T-helper 1 cell treated with Interleukin-12 subunit alpha and Interleukin-12 subunit beta and Interleukin-4 antibody, amounts not matched to agents 30 μg/mL and 1 μg/mL, for 36 hours (primary cell): ENCODE measurements around the gene NKPD1.
A peak's percentile ranks its signal among the peaks of the same experiment; 100 is the strongest.

Experiments used
- H3K27ac Mint-ChIP-seq: one replicate; pipeline ENCODE4 v1.8.0; 2021; ENCODE audit warnings: mild to moderate bottlenecking, mixed read lengths
- H3K27me3 Mint-ChIP-seq: one replicate; pipeline ENCODE4 v1.8.0; 2021; ENCODE audit warnings: low read depth, mixed read lengths
- H3K36me3 Mint-ChIP-seq: one replicate; pipeline ENCODE4 v1.8.0; 2021; ENCODE audit warnings: low read depth, mixed read lengths
- H3K4me1 Mint-ChIP-seq: one replicate; pipeline ENCODE4 v1.8.0; 2021; ENCODE audit warnings: low read depth, mixed read lengths
- H3K4me3 Mint-ChIP-seq: one replicate; pipeline ENCODE4 v1.8.0; 2021; ENCODE audit warnings: mild to moderate bottlenecking, moderate library complexity, mixed read lengths
- H3K9me3 Mint-ChIP-seq: one replicate; pipeline ENCODE4 v1.8.0; 2021; ENCODE audit warnings: mixed read lengths

Gene NKPD1

DNA sequence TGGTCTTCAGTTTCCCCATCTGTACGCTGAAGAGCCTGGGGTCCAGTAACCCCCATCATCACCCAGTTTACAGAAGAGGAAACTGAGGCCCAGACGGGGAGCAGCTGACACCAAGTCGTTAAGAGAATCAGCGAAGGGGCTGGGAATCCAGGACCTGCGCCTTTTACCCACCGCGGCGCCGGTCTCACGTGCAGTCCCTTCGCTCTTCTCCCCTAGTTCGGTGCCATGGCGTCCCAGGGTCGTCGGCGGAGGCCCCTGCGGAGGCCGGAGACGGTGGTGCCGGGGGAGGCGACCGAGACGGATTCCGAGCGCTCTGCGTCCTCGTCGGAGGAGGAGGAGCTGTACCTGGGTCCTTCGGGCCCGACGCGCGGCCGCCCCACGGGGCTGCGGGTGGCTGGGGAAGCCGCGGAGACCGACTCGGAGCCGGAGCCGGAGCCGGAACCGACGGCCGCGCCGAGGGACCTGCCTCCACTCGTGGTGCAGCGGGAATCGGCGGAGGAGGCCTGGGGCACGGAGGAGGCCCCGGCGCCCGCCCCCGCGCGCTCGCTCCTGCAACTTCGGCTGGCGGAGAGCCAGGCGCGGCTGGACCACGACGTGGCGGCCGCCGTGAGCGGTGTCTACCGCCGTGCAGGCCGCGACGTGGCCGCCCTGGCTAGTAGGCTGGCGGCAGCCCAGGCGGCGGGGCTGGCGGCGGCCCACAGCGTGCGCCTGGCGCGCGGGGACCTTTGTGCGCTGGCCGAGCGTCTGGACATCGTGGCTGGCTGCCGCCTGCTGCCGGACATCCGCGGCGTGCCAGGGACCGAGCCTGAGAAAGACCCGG, 18.5 kb upstream of the NKPD1 start:
- Mint-ChIP-seq H3K4me1 (peaks cover 22% of the 10 kb centered on the region), H3K27ac (peak overlapping the region; percentile 97), H3K27me3 (no peaks in the 10 kb centered on the region), H3K9me3 (no peaks in the 10 kb centered on the region), H3K4me3 (peak overlapping the region; percentile 92), H3K36me3 (peaks cover 11% of the 10 kb centered on the region)

DNA sequence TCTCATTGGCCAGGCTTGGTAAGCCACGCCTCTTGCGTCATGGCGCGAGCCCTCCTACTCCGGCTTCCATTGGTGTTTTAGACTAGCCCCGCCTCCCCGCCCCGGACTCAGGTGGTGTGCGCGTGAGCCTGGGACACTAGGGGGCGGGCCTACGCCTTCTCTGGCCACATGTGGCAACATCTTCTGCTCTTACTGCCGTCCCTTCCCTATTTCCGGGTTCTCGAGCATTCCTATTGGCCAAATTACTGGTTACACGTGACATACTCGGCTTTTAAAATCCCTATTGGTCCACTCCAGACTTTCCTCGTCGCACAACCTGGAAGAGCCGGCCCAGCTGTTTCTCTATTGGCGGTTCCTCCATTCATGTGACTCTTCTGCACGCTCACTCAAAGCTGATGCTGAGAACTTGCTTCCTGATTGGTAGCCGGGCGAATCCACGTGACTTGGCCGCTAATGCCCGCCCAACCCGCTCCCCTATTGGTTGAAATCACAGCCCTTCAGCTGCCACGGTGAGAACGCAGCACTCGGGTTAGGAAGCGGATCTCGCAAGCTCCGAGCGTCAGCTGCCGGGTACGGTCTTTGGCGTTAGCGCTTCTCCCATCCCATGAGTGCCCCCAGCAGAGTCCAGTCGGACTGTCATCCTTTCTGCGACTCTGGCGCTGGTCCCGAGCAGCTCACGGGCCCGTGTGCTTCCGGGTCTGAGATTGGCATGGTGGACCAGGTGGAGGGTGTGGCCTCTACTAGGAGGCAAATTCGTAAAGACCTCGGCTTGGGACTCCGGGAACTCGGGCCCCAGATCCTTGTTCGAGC, 17.7 kb upstream of the NKPD1 start, which contains the start of gene BLOC1S3:
Gene BLOC1S3 (plus strand): TSS at position 523 of the 810 bp plus-strand sequence. CDS start 513 bp downstream, outside the sequence.
- Mint-ChIP-seq H3K27me3 (no peaks in the 10 kb centered on the region), H3K36me3 (peaks cover 11% of the 10 kb centered on the region), H3K4me3 (peak within 1 kb of the TSS; percentile 92), H3K9me3 (no peaks in the 10 kb centered on the region), H3K4me1 (peaks cover 27% of the 10 kb centered on the region), H3K27ac (peak within 1 kb of the TSS; percentile 97)

DNA sequence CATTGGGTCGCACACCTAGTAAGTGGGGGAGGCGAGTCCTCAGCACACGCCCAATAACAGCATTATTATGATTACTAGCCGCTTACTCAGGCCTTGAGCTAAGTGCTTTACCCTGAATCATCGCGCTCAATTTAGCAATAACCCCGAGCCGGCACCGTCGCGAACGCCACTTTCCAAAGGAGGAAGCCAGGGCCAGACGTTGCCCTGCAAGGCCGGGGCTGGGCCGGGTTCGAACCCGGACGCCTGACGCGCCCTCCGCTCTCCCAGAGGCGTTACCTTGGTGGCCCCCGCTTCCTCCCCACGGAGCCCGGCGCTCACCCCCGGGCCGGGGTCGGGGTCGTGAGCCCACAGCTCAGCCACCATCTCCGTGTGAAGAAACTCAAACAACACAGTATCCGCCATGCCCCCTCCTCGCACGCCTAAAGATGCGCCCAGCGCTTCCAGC, 17.1 kb upstream of the NKPD1 start, which contains the start of gene TRAPPC6A:
Gene TRAPPC6A (minus strand): TSS at position 421 of the 445 bp plus-strand sequence. CDS start 19 bp downstream, at position 402.
- Mint-ChIP-seq H3K4me1 (peaks cover 29% of the 10 kb centered on the region), H3K27ac (peak within 1 kb of the TSS; percentile 97), H3K27me3 (no peaks in the 10 kb centered on the region), H3K9me3 (no peaks in the 10 kb centered on the region), H3K36me3 (peaks cover 11% of the 10 kb centered on the region), H3K4me3 (peak within 1 kb of the TSS; percentile 92)

DNA sequence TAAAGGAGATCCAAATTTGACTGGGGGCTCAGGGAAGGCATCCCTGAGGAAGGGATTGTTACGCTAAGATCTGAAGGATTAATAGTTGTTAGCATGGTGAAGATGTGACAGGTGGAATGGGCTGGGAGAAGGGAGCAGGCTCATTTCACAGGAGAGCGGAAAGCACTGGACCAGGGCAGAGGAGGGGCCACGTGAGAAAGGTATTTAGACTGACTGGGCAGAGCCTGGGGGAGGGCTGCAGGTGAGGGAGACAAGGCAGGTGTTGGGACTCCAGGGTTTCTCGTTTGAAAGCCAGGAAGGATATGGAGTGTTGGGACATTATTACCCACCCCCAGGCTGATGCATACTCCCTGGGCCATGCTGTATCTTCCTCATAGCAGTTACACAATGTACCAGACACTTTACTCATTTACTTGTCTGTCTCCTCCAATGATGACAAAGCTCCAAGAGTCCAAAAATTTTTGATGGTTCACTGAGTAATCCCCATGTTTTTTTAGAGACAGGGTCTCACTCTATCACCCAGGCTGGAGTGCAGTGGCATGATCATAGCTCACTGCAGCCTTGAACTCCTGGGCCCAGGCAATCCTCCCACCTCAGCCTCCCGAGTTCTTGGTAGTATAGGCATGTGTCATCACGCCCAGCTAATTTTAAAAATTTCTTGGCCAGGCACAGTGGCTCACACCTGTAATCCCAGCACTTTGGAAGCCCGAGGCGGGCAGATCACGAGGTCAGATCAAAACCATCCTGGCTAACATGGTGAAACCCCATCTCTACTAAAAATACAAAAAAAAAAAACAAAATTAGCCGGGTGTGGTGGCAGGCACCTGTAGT, 14.9 kb upstream of the NKPD1 start:
- H3K27me3 Mint-ChIP-seq, result no peaks in the 10 kb centered on the region
- peaks cover 1% of the 10 kb centered on the region for H3K36me3 Mint-ChIP-seq
- H3K4me3 Mint-ChIP-seq, result peak overlapping the region; percentile 24
- H3K4me1 Mint-ChIP-seq, result peaks cover 38% of the 10 kb centered on the region
- peak overlapping the region; percentile 1 for H3K27ac Mint-ChIP-seq
- H3K9me3 Mint-ChIP-seq, result no peaks in the 10 kb centered on the region

DNA sequence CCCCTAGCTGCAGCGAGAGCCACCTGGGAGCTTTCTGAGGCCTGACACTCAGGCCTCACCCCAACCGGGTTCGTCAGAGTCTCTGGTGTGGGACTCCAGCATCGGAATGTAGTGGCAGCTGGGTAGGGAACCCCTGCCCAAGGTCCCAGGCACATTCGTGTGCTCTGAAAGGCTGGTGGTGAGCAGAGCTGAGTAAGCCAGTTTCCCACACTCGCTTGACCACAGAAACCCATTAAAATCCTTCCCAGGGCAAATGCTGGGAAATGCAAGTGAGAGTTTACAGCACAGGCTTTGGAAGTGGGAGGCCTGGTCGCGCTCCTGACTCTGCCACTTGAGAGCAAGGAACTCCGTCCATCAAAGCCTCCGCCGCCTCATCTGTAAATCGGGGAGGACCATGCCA, 13.0 kb upstream of the NKPD1 start:
- no peaks in the 10 kb centered on the region for H3K27me3 Mint-ChIP-seq
- H3K9me3 Mint-ChIP-seq, result no peaks in the 10 kb centered on the region
- peaks cover 35% of the 10 kb centered on the region for H3K4me1 Mint-ChIP-seq
- peak overlapping the region; percentile 59 for H3K27ac Mint-ChIP-seq
- no peak overlapping the region for H3K4me3 Mint-ChIP-seq
- H3K36me3 Mint-ChIP-seq, result peaks cover 1% of the 10 kb centered on the region

DNA sequence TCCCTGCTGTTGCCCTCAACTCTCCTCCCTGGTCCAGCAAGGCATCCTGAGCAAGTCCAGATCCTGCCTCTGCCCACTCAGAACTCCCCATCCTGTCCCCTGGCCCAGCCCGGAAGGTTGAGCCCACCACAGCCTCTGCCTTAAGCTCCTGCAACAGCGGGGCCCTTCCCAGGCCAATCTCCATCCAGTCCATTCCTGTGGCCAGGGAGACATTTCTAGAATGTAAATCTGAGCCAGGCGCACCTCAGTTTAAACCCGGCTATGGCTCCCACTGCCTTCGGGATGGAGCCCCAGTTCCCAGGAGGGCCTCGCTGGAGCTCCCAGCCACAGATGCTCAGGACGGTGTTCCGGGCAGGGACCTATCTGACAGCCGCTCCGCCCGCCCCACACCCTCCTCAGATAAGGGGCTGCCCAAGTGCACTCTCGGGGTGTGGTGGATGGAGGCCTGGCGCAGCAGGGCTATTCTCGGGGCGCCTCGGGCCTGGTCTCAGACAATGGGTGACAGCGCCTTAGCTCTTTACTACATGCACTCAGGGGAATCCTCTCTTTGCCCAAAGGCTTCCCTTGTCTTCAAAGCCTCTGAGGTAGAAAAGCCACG, 11.9 kb upstream of the NKPD1 start:
- H3K9me3 Mint-ChIP-seq, result no peaks in the 10 kb centered on the region
- peaks cover 33% of the 10 kb centered on the region for H3K4me1 Mint-ChIP-seq
- no peak overlapping the region for H3K27ac Mint-ChIP-seq
- H3K36me3 Mint-ChIP-seq, result no peaks in the 10 kb centered on the region
- H3K4me3 Mint-ChIP-seq, result no peak overlapping the region
- no peaks in the 10 kb centered on the region for H3K27me3 Mint-ChIP-seq

DNA sequence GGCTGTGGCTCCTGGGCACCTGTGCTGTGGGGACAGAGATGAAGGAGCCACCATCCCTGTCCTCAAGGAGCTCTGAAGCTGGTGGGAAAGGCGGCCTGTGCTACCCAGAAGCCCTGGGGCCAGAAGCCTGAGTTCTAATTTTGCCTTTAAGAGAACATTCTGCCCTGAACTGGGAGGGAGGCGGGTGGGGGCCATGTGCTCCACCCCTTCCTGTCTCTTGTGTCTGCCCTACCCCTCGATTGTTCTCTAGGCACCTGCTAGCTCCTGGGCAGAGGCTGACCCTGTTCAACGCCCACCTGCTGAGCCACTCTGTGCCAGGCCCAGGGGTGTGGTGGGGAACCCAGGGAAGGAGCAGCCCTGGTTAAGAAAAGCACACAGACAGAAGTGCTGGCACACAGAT, 11.4 kb upstream of the NKPD1 start:
- peaks cover 31% of the 10 kb centered on the region for H3K4me1 Mint-ChIP-seq
- H3K9me3 Mint-ChIP-seq, result no peaks in the 10 kb centered on the region
- H3K27ac Mint-ChIP-seq, result peak overlapping the region; percentile 36
- peak overlapping the region; percentile 17 for H3K4me3 Mint-ChIP-seq
- H3K27me3 Mint-ChIP-seq, result no peaks in the 10 kb centered on the region
- no peaks in the 10 kb centered on the region for H3K36me3 Mint-ChIP-seq

DNA sequence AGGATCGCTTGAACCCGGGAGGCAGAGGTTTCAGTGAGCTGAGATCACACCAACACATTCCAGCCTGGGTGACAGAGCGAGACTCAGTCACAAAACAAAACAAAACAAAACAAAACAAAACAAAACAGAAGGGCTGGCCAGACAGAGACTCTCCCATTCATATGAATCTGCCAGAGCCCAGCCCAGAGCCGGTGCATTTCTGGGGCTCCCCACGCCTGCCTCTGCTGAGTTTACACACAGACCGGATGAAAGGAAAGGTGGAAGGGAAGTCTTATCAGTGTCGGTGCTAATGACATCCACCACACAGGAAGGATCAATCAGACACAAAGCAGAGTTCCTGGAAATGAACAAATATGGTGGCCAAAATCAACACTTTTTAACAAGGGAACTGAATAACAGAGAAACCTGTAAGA, 10.4 kb upstream of the NKPD1 start:
- Mint-ChIP-seq H3K27me3 (no peaks in the 10 kb centered on the region), H3K9me3 (no peaks in the 10 kb centered on the region), H3K27ac (peak overlapping the region; percentile 95), H3K4me3 (peak overlapping the region; percentile 80), H3K4me1 (peaks cover 32% of the 10 kb centered on the region), H3K36me3 (no peaks in the 10 kb centered on the region)

DNA sequence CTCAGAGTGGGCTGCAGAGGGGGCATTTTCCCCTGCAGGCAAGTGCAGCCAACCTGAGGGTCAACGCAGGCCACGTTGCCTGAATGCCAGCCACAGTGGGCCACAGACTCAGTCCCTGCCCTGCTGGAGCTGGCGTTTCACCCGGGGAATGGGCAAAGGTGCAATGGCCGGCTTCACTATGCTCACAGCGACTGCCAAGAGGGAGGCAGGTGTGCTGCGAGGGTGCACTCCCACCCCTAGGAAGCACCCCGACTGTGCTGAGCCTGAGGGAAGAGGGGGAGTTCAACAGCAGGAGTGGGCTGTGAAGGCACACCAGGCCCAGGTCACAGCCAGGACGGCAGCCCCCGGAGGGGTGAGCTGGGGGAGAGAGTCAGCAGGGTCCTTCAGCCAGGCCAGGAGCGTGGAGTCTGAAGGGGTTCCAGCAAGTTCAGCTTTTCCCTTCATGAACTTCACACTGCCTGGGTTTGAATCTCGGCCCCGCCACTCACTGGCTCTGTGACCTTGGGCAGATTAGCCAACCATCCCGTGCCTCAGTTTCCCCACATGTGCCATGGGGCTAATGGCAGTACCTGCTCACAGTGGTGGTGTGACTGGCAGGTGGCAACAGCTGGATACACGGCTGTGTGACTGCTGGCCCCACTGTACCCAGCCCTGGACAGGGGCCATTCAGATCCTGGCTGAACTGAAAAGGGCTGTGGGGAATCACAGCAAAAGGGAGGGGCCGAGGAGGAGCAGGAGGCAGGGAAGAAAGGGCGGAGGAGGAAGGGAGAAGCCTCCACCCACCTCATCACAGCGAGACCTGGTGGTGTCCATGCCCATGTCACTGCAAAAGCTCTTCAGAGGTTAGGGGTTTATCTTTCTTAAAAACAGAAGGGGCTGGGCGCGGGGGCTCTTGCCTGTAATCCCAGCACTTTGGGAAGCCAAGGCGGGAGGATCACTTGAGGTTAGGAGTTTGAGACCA, 9.6 kb upstream of the NKPD1 start:
- no peaks in the 10 kb centered on the region for H3K27me3 Mint-ChIP-seq
- peaks cover 33% of the 10 kb centered on the region for H3K4me1 Mint-ChIP-seq
- H3K9me3 Mint-ChIP-seq, result no peaks in the 10 kb centered on the region
- peak overlapping the region; percentile 95 for H3K27ac Mint-ChIP-seq
- H3K4me3 Mint-ChIP-seq, result no peak overlapping the region
- no peaks in the 10 kb centered on the region for H3K36me3 Mint-ChIP-seq

DNA sequence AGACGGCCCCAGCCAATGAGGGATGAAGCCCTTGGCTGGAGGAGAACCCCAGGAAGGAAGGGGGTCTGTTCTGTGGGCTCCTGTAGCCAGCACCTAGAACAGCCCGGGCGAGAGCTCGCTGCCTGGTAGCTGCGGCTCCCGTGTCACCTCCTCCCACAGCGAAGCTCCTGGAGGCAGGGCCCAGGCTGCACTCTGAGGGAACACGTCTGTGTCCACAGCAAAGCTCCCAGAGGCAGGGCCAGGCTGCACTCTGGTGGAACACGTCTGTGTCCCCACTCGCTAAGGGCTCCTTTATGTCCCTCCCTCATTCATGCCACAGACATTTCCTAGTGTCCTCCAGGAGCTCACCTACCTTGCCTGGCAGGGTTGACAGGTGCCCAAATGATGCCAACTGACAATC, 8.8 kb upstream of the NKPD1 start:
- Mint-ChIP-seq H3K27ac (no peak overlapping the region), H3K36me3 (no peaks in the 10 kb centered on the region), H3K27me3 (no peaks in the 10 kb centered on the region), H3K4me1 (peaks cover 32% of the 10 kb centered on the region), H3K4me3 (no peak overlapping the region), H3K9me3 (no peaks in the 10 kb centered on the region)

DNA sequence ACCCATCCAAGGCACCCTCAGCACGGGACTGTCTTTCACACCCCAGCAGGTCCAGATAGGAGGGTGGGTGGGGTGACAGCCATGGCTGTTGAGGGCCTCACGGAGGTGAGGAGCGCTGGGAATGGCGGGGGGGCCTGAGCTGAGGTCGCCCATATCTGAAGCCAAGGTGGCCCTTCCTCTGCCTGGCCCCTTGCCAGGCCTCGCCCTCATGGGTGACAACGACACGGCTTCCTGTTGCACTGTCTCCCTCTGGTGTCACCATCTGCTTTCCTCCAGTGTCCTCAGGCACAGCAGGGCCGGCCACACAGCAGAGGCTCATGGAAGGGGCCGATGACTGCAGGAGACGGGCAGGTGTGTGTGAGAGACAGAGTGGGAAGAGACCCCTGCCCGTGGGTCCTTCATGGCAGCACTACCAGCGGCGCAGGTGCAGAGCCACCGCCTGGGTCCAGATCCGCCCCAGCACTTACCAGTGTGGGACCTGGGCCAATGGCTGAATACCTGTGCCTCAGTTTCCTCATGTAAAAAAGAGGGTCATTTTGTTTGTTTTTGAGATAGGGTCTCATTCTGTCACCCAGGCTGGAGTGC, 8.1 kb upstream of the NKPD1 start:
- Mint-ChIP-seq H3K4me1 (peaks cover 35% of the 10 kb centered on the region), H3K36me3 (no peaks in the 10 kb centered on the region), H3K27ac (peak overlapping the region; percentile 15), H3K4me3 (no peak overlapping the region), H3K27me3 (no peaks in the 10 kb centered on the region), H3K9me3 (no peaks in the 10 kb centered on the region)

DNA sequence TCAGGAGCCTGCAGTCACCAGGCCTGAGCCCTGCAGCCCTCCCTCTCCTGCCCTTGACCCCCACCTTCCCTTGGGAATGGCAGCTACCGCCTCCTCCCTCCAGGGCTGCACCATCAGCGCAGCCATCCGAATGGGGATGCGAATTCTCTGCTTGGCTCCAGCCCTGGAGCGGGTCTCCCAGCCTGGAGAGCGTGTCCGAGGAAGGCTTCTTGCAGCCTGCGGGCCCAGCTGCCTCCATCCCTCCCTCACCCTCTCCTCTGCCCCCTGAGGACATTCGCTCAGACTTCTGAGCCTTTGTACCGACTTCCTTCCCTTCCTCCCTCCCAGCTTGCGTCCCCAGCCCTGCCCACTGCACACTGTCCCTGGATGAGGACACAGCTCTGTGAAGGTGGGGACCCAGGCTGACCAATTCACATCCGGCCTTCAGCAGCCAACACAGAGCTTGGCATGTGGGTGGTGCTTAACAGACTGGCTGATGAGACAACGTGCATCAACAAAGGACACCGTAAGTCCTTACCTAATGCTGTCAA, 6.0 kb upstream of the NKPD1 start:
- no peaks in the 10 kb centered on the region for H3K36me3 Mint-ChIP-seq
- peaks cover 27% of the 10 kb centered on the region for H3K4me1 Mint-ChIP-seq
- no peak overlapping the region for H3K4me3 Mint-ChIP-seq
- no peak overlapping the region for H3K27ac Mint-ChIP-seq
- no peaks in the 10 kb centered on the region for H3K27me3 Mint-ChIP-seq
- no peaks in the 10 kb centered on the region for H3K9me3 Mint-ChIP-seq
